Subcutaneous adipose tissue (tissue), 4 donors: Measurements from ENCODE around the gene GAA. TPM values are rescaled to one million over a fixed set of nuclear protein-coding genes. Genes with fewer than 3 reads are reported as not detected.

Experiments
- CTCF ChIP-seq: fragments of 450-650 bp; IDR thresholded peaks from one replicate; pipeline ENCODE4 v1.5.1; 2016; ENCODE audit warnings: low read depth, mild to moderate bottlenecking, control low read depth, antibody characterized with exemption, moderate library complexity
- total RNA-seq, 4 donors: library from RNA; depleted of rRNA; stranded (reverse); fragments of >200 nt; gene quantifications; one replicate each; pipeline ENCODE4 v1.1.0, GENCODE V29; 2016

GAA gene
- total RNA-seq, 4 donors from 2014 or later: 43.4 to 123 (median 60.2) TPM

- TF ChIP-seq CTCF: no peak
Observed at GRCh38 chr17:80095844-80096475, 5.4 kb upstream of the GAA start.

- no peak for TF ChIP-seq CTCF
Observed at GRCh38 chr17:80096561-80097021, 4.8 kb upstream of the GAA start.

GRCh38 chr17:80097127-80097621, 4.2 kb upstream of the GAA start:
- TF ChIP-seq CTCF: no peak

- no peak for TF ChIP-seq CTCF
Observed at GRCh38 chr17:80097844-80098691, 3.3 kb upstream of the GAA start.

GRCh38 chr17:80099291-80100034, 1.9 kb upstream of the GAA start:
- no peak for TF ChIP-seq CTCF

- TF ChIP-seq CTCF: no peak
Observed at GRCh38 chr17:80100035-80100323, 1.4 kb upstream of the GAA start.
